IMR-90 (cell line): ENCODE measurements around the gene SSBP2. TPM values are rescaled to one million over a fixed set of nuclear protein-coding genes. Genes with fewer than 3 reads are reported as not detected.

Experiments used
- ATAC-seq: fragments of 200-7000 bp; cut with Tn5 transposase; 2 replicates; pipeline ENCODE4 v1.9.1; 2020; ENCODE audit warnings: low read depth, mild to moderate bottlenecking, moderate library complexity
- BruUV-seq: library from RNA; stranded (reverse); fragments of 400-500 nt; replicated peaks from 2 replicates; lab custom pipeline; 2021; lab: Mats Ljungman, UMichigan
- CTCF ChIA-PET: fragments of 300-600 bp; formaldehyde crosslinking; extraction: SDS; loops from one replicate; lab custom pipeline; 2021; ENCODE audit warnings: antibody characterized with exemption; lab: Yijun Ruan, JAX
- POLR2A ChIA-PET: fragments of 300-600 bp; sonication (Branson Sonifier 250); formaldehyde crosslinking; loops from one replicate; lab custom pipeline; 2022; ENCODE audit warnings: antibody characterized with exemption; ENCODE audit not compliant: unreplicated experiment; lab: Charles Lee
- DNase-seq: peaks from one replicate; pipeline ENCODE4 v3.0.0; 2013
- H2AFZ ChIP-seq: replicated peaks from 2 replicates; pipeline ENCODE3; 2013; ENCODE audit warnings: low read length, mild to moderate bottlenecking; ENCODE audit not compliant: poor library complexity
- H2AK5ac ChIP-seq: 2 replicates; pipeline ENCODE4 v1.6.1; 2013; ENCODE audit warnings: low read depth, low read length, inconsistent platforms
- H2AK9ac ChIP-seq: replicated peaks from 2 replicates; pipeline ENCODE3; 2013; ENCODE audit warnings: mild to moderate bottlenecking, low read depth, low read length, moderate library complexity; ENCODE audit not compliant: poor library complexity
- H2BK120ac ChIP-seq: 2 replicates; pipeline ENCODE4 v1.6.1; 2013; ENCODE audit warnings: low read depth, low read length, inconsistent platforms
- H2BK15ac ChIP-seq: 3 replicates; pipeline ENCODE4 v1.6.1; 2013; ENCODE audit warnings: low read depth, low read length, inconsistent platforms
- H2BK20ac ChIP-seq: 2 replicates; pipeline ENCODE4 v1.6.1; 2013; ENCODE audit warnings: low read depth, mild to moderate bottlenecking, inconsistent platforms, low read length, moderate library complexity
- H2BK5ac ChIP-seq: 2 replicates; pipeline ENCODE4 v1.6.1; 2013; ENCODE audit warnings: mild to moderate bottlenecking, low read depth, low read length, inconsistent platforms; ENCODE audit not compliant: poor library complexity, severe bottlenecking
- H3K14ac ChIP-seq: replicated peaks from 2 replicates; pipeline ENCODE4 v1.6.1; 2013; ENCODE audit warnings: low read depth, low read length, inconsistent platforms
- H3K18ac ChIP-seq: 2 replicates; pipeline ENCODE4 v1.6.1; 2013; ENCODE audit warnings: low read depth, low read length, control low read depth
- H3K23ac ChIP-seq: 2 replicates; pipeline ENCODE4 v1.6.1; 2013; ENCODE audit warnings: low read depth, low read length, inconsistent platforms
- H3K27ac ChIP-seq: 2 replicates; pipeline ENCODE4 v1.5.1; 2013; ENCODE audit warnings: mild to moderate bottlenecking, control low read depth, low read length; ENCODE audit not compliant: insufficient read depth
- H3K27me3 ChIP-seq: 2 replicates; pipeline ENCODE4 v1.6.1; 2013; ENCODE audit warnings: low read length; ENCODE audit not compliant: control insufficient read depth, insufficient read depth
- H3K36me3 ChIP-seq: 2 replicates; pipeline ENCODE4 v1.6.1; 2013; ENCODE audit warnings: low read length, mixed read lengths; ENCODE audit not compliant: control insufficient read depth, insufficient read depth
- H3K4ac ChIP-seq: 2 replicates; pipeline ENCODE4 v1.6.1; 2013; ENCODE audit warnings: low read depth, low read length, inconsistent platforms
- H3K4me1 ChIP-seq: 2 replicates; pipeline ENCODE4 v1.6.1; 2013; ENCODE audit warnings: low read length, mixed read lengths; ENCODE audit not compliant: control insufficient read depth, insufficient read depth
- H3K4me2 ChIP-seq: 2 replicates; pipeline ENCODE4 v1.6.1; 2013; ENCODE audit warnings: low read depth, mild to moderate bottlenecking, control low read depth, low read length, moderate library complexity
- H3K4me3 ChIP-seq: 2 replicates; pipeline ENCODE4 v1.5.1; 2013; ENCODE audit warnings: low read depth, mild to moderate bottlenecking, control low read depth, low read length, moderate library complexity; ENCODE audit not compliant: insufficient read depth
- H3K56ac ChIP-seq: 2 replicates; pipeline ENCODE4 v1.6.1; 2013; ENCODE audit warnings: low read length, inconsistent platforms; ENCODE audit not compliant: insufficient read depth; ENCODE audit errors: extremely low read depth
- H3K79me1 ChIP-seq, 2 experiments: 2 replicates each; pipeline ENCODE4 v1.6.1; 2013; ENCODE audit warnings: low read length in 2 of 2, inconsistent platforms in 1 of 2, low read depth in 1 of 2
- H3K9ac ChIP-seq: 2 replicates; pipeline ENCODE4 v1.6.1; 2013; ENCODE audit warnings: low read depth, low read length, control low read depth
- H3K9me1 ChIP-seq: 2 replicates; pipeline ENCODE4 v1.6.1; 2013; ENCODE audit warnings: low read length, inconsistent platforms; ENCODE audit not compliant: insufficient read depth
- H3K9me3 ChIP-seq: 2 replicates; pipeline ENCODE4 v1.6.1; 2013; ENCODE audit warnings: low read length; ENCODE audit not compliant: control insufficient read depth, insufficient read depth
- H4K20me1 ChIP-seq: 2 replicates; pipeline ENCODE4 v1.6.1; 2013; ENCODE audit warnings: low read length, inconsistent platforms; ENCODE audit not compliant: insufficient read depth
- H4K5ac ChIP-seq: 2 replicates; pipeline ENCODE4 v1.6.1; 2013; ENCODE audit warnings: mild to moderate bottlenecking, low read depth, low read length, control low read depth
- H4K8ac ChIP-seq, 2 experiments: 2 replicates each; pipeline ENCODE4 v1.6.1; 2013; ENCODE audit warnings: low read depth in 2 of 2, low read length in 2 of 2, control low read depth in 1 of 2, inconsistent platforms in 1 of 2
- H4K91ac ChIP-seq: 2 replicates; pipeline ENCODE4 v1.6.1; 2013; ENCODE audit warnings: low read depth, low read length, inconsistent platforms; ENCODE audit not compliant: insufficient read depth
- BHLHE40 ChIP-seq: fragments of 150-350 bp; IDR thresholded peaks from 2 replicates; pipeline ENCODE4 v1.6.1; 2016; ENCODE audit warnings: mild to moderate bottlenecking, low read depth, low read length
- CTCF ChIP-seq: conservative IDR thresholded peaks from 2 replicates; pipeline ENCODE4 v1.5.1; 2012; ENCODE audit warnings: mild to moderate bottlenecking, low read depth, low read length, improper control_type of control experiment
- FOS ChIP-seq: fragments of 150-350 bp; IDR thresholded peaks from 2 replicates; pipeline ENCODE4 v1.6.1; 2016; ENCODE audit warnings: low read depth, low read length
- MAFK ChIP-seq: IDR thresholded peaks from 2 replicates; pipeline ENCODE4 v1.6.1; 2012; ENCODE audit warnings: low read depth, low read length, improper control_type of control experiment
- SMC3 ChIP-seq: fragments of 150-350 bp; IDR thresholded peaks from 2 replicates; pipeline ENCODE4 v1.6.1; 2016; ENCODE audit warnings: low read depth, mild to moderate bottlenecking, antibody characterized with exemption, low read length, moderate library complexity
- dilution Hi-C: fragments of 300-500 bp; cut with HindIII; formaldehyde crosslinking; loops from one replicate; pipeline ENCODE4 v1.14.3; 2018; ENCODE audit warnings: low sequenced_read_pairs; ENCODE audit not compliant: unreplicated experiment
- in situ Hi-C: fragments of 300-500 bp; cut with MboI; formaldehyde crosslinking; loops from 3 replicates; pipeline ENCODE4 v1.14.3; 2019; ENCODE audit warnings: low sequenced_read_pairs, inconsistent platforms, mixed read lengths
- intact Hi-C: fragments of 100-400 bp; cut with micrococcal nuclease; formaldehyde crosslinking; loops from 2 replicates; pipeline ENCODE4 v1.10.0; 2022
- polyA plus RNA-seq, 3 experiments: library from polyadenylated mRNA; depleted of rRNA; stranded (reverse); fragments of >200 nt; gene quantifications; 2 replicates each; pipeline ENCODE4 v1.2.3, GENCODE V29; 2012; ENCODE audit warnings: low replicate concordance in 1 of 3
- total RNA-seq: library from RNA; depleted of rRNA; stranded (reverse); fragments of >200 nt; gene quantifications from 2 replicates; pipeline ENCODE4 v1.2.3, GENCODE V29; 2012

The SSBP2 gene
- total and polyA plus RNA-seq, 2 of the 4 experiments (the other 2 are of a cell fraction) = 38.4 to 42.7 TPM

DNA sequence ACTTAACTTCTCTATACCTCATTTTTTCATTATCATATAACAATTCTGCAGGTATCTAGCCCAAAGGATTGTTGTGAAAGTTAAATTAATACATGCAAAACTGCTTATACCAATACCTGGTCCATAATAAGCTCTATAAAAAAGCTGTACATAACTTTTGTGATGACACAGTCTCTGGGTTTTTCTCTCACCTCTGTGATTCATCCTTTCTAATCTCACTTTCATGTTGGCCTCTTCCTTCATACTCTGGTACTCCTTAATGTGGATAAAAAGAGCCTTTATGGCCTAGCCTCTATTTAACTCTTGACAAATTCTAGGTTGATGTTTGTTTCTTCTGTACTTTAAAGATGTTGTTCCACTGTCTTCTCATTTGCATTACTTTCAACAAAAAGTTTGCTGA is 194.1 kb downstream of the SSBP2 start:
- H3K36me3 ChIP-seq = no peaks in the 10 kb centered on the region
- no peak overlapping the region for H3K9ac ChIP-seq
- no peak overlapping the region for H3K4ac ChIP-seq
- H2BK120ac ChIP-seq = no peak overlapping the region
- no peak overlapping the region for H2AFZ ChIP-seq
- in situ Hi-C loops (no loop called here), intact Hi-C loops (no loop called here), dilution Hi-C loops (no loop called here)
- no peak overlapping the region for H3K18ac ChIP-seq
- no peak overlapping the region for H2BK5ac ChIP-seq
- DNase-seq = no peak
- H4K91ac ChIP-seq = no peak overlapping the region
- H3K27ac ChIP-seq = no peak overlapping the region
- no peak overlapping the region for H2AK5ac ChIP-seq
- no peak overlapping the region for H2AK9ac ChIP-seq
- no peak overlapping the region for H2BK15ac ChIP-seq
- H2BK20ac ChIP-seq = no peak overlapping the region
- no peak overlapping the region for H3K56ac ChIP-seq
- no peak overlapping the region for H3K4me3 ChIP-seq
- H3K9me1 ChIP-seq = no peaks in the 10 kb centered on the region
- no peaks in the 10 kb centered on the region for H4K20me1 ChIP-seq
- H3K4me1 ChIP-seq = no peaks in the 10 kb centered on the region
- no peak overlapping the region for H3K23ac ChIP-seq
- H3K14ac ChIP-seq = no peak overlapping the region
- CTCF ChIA-PET = no interaction called here
- H3K79me1 ChIP-seq = no peaks in the 10 kb centered on the region
- H3K27me3 ChIP-seq = no peaks in the 10 kb centered on the region
- BruUV-seq = no TSS peak
- no peak overlapping the region for H4K5ac ChIP-seq
- no peaks in the 10 kb centered on the region for H3K9me3 ChIP-seq
- no peak overlapping the region for H3K4me2 ChIP-seq
- no peak for TF ChIP-seq MAFK
- TF ChIP-seq BHLHE40 = no peak
- TF ChIP-seq FOS = no peak
- TF ChIP-seq CTCF = no peak
- no peak for TF ChIP-seq SMC3
- POLR2A ChIA-PET = no interaction called here
- ATAC-seq = no peak
- no peak overlapping the region for H4K8ac ChIP-seq
